ENCODE results near the gene TKFC. TPM values are rescaled to one million over a fixed set of nuclear protein-coding genes. Genes with fewer than 3 reads are reported as not detected.

Gene TKFC
- total RNA-seq, 2 donors from 2014 or later = 50.0 to 81.3 TPM

DNA sequence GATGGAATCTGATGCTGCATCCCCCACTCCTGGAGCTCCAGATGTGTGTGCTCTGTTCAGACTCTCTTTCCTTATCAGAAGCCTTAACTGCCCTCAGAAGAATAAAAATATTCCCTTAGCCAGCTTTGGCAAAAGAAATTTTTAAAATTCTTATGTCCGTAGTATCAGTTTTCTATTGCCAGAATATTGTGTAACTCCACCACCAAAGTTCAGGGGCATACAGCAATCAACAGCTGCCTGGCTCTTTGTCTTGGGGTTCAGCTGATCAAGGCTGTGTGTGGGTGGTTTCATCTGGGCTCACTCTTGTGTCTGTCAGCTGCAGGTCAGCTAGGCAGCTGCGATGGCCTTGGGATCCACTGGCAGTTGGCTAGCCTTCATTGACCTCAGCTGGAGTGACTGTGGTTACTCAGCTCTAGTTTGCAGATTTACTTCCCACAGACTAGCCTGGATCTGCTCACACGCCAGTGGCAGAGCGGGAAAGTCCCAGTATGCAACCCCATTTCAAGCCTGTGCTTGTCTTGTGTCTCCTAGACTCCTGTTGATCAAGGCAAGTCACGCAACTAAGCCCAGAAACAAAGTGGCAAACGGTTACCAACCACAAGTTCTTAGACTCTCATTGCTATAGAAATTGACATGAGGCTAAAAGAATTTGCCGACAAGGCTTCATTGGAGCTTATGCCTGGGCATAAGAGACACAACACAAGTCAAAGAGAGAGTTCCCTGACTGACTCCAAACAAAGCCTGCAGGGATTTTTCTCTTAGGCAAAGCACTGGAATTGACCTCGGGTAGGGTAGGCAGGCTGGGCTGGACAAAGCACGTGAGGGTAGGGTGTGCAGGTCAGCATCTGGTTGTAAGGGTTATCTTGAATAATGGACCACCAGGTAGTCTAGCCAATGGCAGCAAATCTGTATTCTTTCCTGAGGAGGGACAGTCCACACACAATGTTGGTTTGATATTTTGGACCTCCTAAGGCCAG lies 36.6 kb downstream of the TKFC start:
- Histone ChIP-seq H3K4me3 (no peak overlapping the region), H3K27me3 (no peaks in the 10 kb centered on the region), H3K27ac (no peak overlapping the region), H3K4me1 (no peaks in the 10 kb centered on the region), H3K36me3 (peaks cover 16% of the 10 kb centered on the region), H3K9ac (ENCODE audit: low read depth in 2 of 2, low read length in 2 of 2) (no peak overlapping the region), H3K9me3 (no peaks in the 10 kb centered on the region)
- no peak for DNase-seq
- intact Hi-C loops (cut with DNase I) = no loop called here
- TF ChIP-seq, protein P1, sequence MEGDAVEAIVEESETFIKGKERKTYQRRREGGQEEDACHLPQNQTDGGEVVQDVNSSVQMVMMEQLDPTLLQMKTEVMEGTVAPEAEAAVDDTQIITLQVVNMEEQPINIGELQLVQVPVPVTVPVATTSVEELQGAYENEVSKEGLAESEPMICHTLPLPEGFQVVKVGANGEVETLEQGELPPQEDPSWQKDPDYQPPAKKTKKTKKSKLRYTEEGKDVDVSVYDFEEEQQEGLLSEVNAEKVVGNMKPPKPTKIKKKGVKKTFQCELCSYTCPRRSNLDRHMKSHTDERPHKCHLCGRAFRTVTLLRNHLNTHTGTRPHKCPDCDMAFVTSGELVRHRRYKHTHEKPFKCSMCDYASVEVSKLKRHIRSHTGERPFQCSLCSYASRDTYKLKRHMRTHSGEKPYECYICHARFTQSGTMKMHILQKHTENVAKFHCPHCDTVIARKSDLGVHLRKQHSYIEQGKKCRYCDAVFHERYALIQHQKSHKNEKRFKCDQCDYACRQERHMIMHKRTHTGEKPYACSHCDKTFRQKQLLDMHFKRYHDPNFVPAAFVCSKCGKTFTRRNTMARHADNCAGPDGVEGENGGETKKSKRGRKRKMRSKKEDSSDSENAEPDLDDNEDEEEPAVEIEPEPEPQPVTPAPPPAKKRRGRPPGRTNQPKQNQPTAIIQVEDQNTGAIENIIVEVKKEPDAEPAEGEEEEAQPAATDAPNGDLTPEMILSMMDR (IDR thresholded peaks at IDR 0.05) = no peak

GRCh38 chr11:61370349-61371005 lies 37.4 kb downstream of the TKFC start:
- no peak for DNase-seq
- H3K9me3 ChIP-seq = no peaks in the 10 kb centered on the region
- no peaks in the 10 kb centered on the region for H3K4me1 ChIP-seq
- H3K36me3 ChIP-seq = peaks cover 14% of the 10 kb centered on the region
- TF ChIP-seq, protein P1 (IDR thresholded peaks at IDR 0.05) = no peak
- H3K4me3 ChIP-seq = no peak overlapping the region
- H3K27me3 ChIP-seq = no peaks in the 10 kb centered on the region
- intact Hi-C loops (cut with DNase I) = no loop called here
- no peak overlapping the region for H3K27ac ChIP-seq
- H3K9ac ChIP-seq (ENCODE audit: low read depth in 2 of 2, low read length in 2 of 2) = no peak overlapping the region

DNA sequence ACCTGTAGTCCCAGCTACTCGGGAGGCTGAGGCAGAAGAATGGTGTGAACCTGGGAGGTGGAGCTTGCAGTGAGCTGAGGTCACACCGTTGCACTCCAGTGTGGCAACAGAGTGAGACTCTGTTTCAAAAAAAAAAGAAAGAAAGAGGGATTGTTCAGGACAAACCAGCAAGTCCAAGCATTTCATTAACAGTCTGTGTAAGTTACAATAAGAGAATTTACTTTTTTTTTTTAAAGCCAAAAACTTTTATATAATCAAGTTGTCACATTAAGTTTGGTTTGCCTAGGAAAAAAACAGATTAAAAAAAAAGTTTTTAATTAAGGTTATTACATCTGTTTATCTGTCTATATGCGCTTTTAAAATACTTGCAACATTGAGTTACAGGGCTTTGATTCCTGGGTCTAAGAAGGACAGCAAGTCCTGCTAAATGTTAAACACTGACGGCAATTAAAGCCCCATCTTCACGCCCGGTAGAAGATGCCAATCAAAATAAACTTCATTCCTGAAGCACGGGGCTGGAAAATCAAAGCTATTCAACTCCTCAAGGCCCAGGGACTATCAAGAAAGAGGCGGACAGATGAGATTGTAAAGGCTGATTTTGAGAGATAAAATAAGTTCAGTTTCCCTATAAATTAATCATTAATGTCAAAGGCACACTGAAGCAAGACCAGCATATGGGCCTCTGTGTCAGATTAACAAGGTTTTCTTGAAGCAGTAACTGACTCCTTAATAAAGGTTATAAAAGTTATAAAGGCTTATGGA lies 39.8 kb downstream of the TKFC start:
- TF ChIP-seq, protein P1 (IDR thresholded peaks at IDR 0.05) = no peak
- no peak overlapping the region for H3K27ac ChIP-seq
- no peaks in the 10 kb centered on the region for H3K9me3 ChIP-seq
- intact Hi-C loops (cut with DNase I) = no loop called here
- H3K27me3 ChIP-seq = no peaks in the 10 kb centered on the region
- H3K9ac ChIP-seq (ENCODE audit: low read depth in 2 of 2, low read length in 2 of 2) = no peak overlapping the region
- DNase-seq = no peak
- H3K4me3 ChIP-seq = no peak overlapping the region
- H3K4me1 ChIP-seq = no peaks in the 10 kb centered on the region
- H3K36me3 ChIP-seq = peaks cover 3% of the 10 kb centered on the region

DNA sequence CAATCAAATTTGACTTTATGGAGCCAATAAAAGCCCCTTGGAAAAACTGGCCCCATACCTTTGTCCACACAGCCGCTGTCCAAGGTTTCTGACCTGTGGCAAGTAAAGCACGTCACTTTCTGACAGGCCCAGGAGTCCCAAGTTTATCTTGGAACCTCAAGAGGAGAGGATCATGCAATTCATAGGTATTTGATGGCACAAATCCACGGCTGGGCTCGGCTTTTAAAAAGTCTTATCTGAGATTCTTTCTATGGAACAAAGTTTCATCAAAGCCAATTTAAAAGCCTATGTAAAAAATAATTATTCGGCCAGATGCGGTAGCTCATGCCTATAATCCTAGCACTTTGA lies 42.7 kb downstream of the TKFC start:
- TF ChIP-seq, protein P1 (IDR thresholded peaks at IDR 0.05) = no peak
- Histone ChIP-seq H3K9me3 (no peaks in the 10 kb centered on the region), H3K4me3 (no peak overlapping the region), H3K27me3 (no peaks in the 10 kb centered on the region), H3K36me3 (no peaks in the 10 kb centered on the region), H3K27ac (peak overlapping the region; percentile 3), H3K9ac (ENCODE audit: low read depth in 2 of 2, low read length in 2 of 2) (no peak overlapping the region), H3K4me1 (no peaks in the 10 kb centered on the region)
- DNase-seq = no peak
- intact Hi-C loops (cut with DNase I) = no loop called here

DNA sequence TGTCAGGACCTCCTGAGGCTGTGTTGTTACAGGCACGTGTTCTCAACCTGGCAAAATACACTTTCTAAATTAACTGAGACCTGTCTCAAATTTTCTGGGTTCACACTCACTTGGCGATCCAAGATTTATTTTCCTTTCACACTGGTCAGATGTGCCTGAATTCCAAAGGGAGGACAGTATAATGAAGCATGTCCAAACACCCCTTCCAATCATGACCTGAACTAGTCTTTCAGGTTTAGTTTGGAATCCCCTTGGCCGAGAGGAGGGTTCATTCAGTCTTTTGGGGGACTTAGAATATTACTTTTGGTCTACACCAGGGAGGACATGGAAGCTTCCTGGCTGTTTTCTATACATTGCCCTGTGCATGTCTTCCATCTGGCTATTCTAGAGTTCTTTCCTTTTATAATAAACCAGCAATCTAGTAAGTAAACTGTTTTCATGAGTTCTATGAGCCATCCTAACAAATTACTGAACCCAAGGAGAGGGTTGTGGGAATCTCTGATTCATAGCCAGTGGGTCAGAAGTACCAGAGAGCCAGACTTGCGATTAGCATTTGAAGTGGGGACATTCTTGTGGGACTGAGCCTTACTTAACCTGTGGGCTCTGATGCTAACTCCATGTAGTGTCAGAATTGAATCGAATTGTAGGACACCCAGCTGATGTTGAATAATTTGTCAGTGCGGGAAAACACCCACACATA lies 44.6 kb downstream of the TKFC start:
- Histone ChIP-seq H3K4me3 (no peak overlapping the region), H3K27ac (no peak overlapping the region), H3K4me1 (no peaks in the 10 kb centered on the region), H3K9me3 (no peaks in the 10 kb centered on the region), H3K27me3 (no peaks in the 10 kb centered on the region), H3K9ac (ENCODE audit: low read depth in 2 of 2, low read length in 2 of 2) (no peak overlapping the region), H3K36me3 (no peaks in the 10 kb centered on the region)
- TF ChIP-seq, protein P1 (IDR thresholded peaks at IDR 0.05) = no peak
- DNase-seq = no peak
- intact Hi-C loops (cut with DNase I) = no loop called here
